ENCODE measurements around the gene HTR1A.

HTR1A gene

GRCh38 chr5:63962279-63962678 is at the start of gene HTR1A:
Gene HTR1A (minus strand): TSS chr5:63962445. CDS start chr5:63961719, 726 bp downstream.
- no peak for DNase-seq (ENCODE audit: low spot score)

- DNase-seq (ENCODE audit: low spot score), result no peak
Measured at GRCh38 chr5:64003966-64004365, 41.7 kb upstream of the HTR1A start.

DNA sequence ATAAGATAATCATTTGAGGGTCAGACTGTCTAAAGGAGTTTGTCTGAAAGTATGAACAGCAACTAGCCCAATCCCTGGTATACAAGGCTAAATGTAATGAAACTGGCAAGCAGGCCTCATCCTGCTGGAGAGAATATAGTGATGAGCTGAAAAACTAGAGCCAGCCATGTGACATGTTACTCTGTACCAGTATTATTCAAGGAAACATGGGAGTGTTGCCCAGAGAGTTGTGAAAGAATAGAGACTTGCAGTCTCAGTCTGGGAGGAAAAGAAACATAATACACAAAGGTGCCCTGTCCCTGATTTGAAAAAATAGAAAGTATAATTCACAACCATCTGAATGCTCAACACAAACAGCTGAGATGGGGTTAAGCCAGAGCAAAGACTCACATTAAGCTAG is 37.9 kb upstream of the HTR1A start:
- no peak for DNase-seq (ENCODE audit: low spot score)

DNA sequence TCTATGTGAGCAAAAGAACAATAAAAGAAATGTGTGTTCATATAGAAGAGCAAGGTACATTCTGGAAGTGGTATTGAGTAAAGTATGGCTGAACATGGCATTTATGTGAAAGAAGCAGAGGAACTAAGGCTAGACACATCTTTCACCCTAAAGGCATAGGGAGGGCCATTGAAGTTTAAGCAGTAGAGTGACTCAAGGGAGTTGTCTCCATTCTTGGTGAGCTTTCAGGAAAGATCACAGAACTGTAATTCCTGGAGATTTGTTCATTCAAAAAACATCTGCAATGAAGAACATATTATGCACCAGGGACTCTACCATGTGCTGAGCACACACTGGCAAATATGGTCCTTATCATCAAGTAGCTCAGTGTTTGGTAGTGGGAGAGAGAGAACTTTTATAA is 24.8 kb upstream of the HTR1A start:
- DNase-seq (ENCODE audit: low spot score), result no peak

DNA sequence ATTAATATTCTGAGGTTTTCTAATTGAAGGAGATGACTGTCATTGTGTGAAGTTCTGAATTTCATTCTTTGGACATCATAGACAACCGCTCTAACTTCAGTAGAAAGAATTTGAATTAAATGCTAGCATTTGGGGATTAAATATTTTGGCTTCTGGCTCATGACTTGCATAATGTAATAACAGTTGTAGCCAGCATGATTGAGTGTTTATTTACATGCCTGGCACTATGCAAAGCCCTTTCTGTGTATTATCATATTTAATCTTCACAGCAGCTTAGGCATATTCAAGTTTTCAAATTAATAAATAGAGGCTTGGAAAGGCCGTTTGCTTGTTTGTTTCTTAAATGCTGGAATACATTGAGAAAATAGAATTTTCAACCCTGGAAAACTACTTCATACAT is 19.6 kb upstream of the HTR1A start:
- no peak for DNase-seq (ENCODE audit: low spot score)

- no peak for DNase-seq (ENCODE audit: low spot score)
Measured at GRCh38 chr5:63963926-63964325, 1.7 kb upstream of the HTR1A start.

- DNase-seq (ENCODE audit: low spot score), result peak; percentile 78
Measured at GRCh38 chr5:63963080-63963735, 963 bp upstream of the HTR1A start.

DNA sequence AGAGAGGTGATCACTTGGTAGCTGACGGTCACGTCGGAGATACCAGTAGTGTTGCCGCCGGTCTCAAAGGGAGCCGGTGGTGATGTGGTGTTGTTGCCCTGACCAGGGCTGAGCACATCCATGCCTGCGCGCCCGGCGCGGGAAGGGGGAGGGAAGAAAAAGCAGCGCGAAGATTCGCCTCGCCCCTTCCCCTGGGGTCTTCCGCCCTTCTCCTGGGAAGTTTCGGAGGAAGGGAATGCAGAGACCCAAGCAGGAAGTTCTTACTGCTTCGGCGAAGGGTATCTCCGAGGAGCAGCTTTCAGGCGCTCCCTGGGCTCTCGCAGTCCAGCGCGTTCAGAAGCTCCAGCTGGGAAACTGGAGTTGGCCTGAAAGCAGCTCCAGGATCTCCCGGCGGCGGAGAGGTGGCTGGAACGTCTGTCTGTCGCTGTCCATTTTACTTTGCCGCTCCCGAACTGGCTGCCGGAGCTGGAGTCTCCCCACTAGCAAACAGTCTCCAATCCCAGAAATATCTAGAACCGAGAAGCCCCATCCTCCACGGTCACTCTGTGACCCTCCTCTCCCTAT is 565 bp downstream of the HTR1A start:
- peak; percentile 4 for DNase-seq (ENCODE audit: low spot score)

GRCh38 chr5:63961125-63961597 is 1.1 kb downstream of the HTR1A start:
- peak; percentile 3 for DNase-seq (ENCODE audit: low spot score)

- DNase-seq (ENCODE audit: low spot score), result peak; percentile 4
Measured at GRCh38 chr5:63960646-63961045, 1.6 kb downstream of the HTR1A start.

DNA sequence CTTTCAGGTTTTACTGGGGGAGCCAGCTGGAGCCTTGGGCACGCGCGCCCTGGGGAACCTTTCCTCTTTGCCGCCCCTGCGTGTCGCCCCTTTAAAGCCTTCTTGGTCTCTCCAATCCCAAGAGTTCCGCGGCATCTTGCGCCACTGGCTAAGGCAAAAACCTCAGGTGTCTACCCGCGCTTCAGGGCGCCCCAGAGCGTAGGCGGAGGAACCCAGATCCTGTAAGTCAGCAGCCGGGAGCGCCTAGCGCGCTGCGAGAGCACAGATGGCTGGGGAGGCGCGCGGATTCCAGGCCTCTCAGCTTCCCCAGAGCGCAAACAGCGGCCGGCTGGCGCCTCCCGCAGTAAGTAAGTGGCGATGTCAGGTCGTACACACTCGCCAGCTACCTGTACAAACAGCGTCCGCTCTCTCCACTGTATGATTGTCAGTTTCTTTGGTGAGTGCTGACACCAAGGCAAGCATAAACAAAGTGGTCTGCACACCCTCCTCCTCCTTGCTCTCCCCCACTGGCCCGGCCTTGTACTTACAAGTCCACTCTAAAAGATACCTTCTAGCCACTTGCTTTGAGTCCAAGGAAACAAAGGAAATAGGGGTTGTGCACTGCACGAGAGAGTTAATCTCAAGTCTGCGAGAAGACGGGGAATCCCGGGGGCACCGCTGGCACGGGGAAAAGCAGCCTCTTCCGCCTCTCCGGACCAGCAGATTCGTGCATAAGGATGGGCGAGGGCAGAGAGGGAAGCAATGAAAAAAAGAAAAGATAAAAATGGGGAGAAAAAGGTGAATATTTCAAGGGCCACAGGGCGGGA is 2.9 kb downstream of the HTR1A start:
- no peak for DNase-seq (ENCODE audit: low spot score)

- DNase-seq (ENCODE audit: low spot score), result no peak
Measured at GRCh38 chr5:63958654-63959053, 3.6 kb downstream of the HTR1A start.

GRCh38 chr5:63957617-63958016 is 4.6 kb downstream of the HTR1A start:
- no peak for DNase-seq (ENCODE audit: low spot score)

GRCh38 chr5:63953217-63953616 is 9.0 kb downstream of the HTR1A start:
- no peak for DNase-seq (ENCODE audit: low spot score)

DNA sequence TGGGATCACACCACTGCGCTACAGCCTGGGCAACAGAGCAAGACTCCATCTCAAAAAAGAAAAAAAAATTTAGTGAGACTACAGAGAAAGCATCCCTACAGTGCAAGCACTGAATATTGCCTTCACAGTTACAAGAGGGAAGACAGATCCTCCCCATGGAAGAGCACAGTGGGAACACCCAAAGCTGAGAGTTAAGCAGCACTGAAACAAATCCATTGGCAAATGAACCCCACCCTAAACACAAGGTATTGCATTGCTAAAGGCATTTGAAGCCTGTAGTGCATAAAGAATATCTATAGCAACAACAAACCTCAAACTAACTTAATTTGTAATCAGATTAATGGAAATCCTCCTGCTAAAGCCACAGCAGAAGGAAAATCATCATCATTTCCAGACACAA is 27.1 kb downstream of the HTR1A start:
- DNase-seq (ENCODE audit: low spot score), result no peak

DNA sequence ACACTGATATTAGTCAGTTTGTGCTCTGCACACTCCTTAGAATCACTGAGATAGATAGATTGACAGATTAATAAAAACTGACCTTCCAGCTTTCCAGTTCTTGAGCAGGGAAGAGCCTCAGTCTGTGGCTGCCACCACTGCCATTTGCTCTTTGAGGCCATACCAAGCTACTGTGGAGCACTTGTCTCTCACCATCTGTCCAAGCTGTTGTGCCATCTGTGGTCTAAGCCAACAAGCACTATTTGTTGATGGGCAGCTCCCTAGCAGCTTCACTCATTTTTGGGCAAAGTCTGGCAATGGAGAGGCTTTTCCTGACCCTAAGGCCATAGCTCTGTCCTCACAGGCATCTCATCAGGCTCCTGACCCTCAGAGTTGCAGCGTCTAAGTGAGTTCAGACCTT is 30.4 kb downstream of the HTR1A start:
- DNase-seq (ENCODE audit: low spot score), result no peak

- no peak for DNase-seq (ENCODE audit: low spot score)
Measured at GRCh38 chr5:63928451-63928850, 33.8 kb downstream of the HTR1A start.

DNA sequence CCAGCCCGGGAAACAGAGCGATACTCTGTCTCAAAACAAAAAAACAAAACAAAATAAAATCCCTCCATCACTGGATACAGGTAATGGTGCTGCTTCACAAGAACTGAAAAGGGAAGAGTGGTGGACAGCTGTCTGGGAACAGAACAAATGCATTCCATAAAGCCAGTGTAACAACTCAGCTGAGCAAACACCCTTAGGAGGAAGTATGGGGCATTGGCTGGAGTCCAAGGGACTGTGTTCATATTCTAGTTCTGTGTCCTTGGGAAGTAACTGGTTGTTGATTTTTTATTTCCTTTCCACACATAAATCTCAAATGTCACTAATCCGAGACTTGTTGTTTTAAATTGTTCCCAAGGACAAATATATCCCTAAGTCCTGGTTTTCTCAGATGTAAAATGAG is 38.3 kb downstream of the HTR1A start:
- DNase-seq (ENCODE audit: low spot score), result no peak

GRCh38 chr5:63919763-63920478 is 42.3 kb downstream of the HTR1A start:
- no peak for DNase-seq (ENCODE audit: low spot score)

DNA sequence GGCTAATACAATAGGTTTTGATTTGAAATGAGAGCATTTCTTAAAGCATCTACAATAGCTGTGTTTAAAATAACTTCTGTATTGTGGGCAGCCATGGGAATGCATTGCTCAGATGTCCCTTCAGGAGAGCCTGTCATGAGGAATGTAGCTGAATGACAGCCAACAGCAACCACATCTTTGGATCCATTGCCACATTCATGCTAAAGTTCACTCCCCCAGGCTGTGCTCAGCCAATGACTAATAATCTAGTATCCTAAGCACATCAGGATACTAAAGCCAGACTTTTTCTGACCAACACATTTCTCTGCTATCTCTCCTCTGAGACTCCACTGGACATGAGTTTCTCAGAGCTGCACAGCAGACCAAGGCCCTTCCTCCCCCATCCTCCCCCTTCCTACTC is 45.5 kb downstream of the HTR1A start:
- DNase-seq (ENCODE audit: low spot score), result no peak

GRCh38 chr5:63911871-63912270 is 50.4 kb downstream of the HTR1A start:
- DNase-seq (ENCODE audit: low spot score), result no peak
